ENCODE results near the gene RAB3GAP2.
A peak's percentile ranks its signal among the peaks of the same experiment; 100 is the strongest.
"Not testable (repeated sequence)": the region's sequence is repeated elsewhere in the genome, so short reads cannot be mapped to it uniquely, and the experiment has no call there.

RAB3GAP2 gene

GRCh38 chr1:220272047-220272840, at the start of gene RAB3GAP2:
TSS of gene RAB3GAP2 (minus strand) at chr1:220272453. CDS start at chr1:220272337, 116 bp downstream.
- peak; percentile 62 for DNase-seq (ENCODE audit: low read depth, low spot score)

GRCh38 chr1:220321758-220322157, 49.5 kb upstream of the RAB3GAP2 start:
- no peak for DNase-seq (ENCODE audit: low read depth, low spot score)

DNA sequence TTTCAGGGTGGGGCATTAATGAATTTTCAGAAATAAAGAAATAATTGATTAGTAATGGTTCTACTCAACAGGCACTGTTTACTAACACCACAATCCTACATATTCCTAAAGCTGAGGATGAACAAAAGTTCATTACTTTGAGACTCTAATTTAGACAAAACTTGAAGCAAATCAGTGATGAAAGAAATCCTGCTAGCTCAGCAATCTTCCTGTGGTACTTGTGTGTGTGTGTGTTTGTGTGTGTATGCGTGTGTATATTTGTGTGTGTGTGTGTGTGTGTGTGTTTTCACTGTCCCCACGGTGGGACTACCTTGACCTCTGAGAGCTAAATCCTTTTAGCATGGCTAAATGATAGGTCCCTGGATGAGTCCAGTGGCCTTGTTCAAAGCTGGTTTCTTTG, 48.5 kb upstream of the RAB3GAP2 start:
- DNase-seq (ENCODE audit: low read depth, low spot score): no peak

DNA sequence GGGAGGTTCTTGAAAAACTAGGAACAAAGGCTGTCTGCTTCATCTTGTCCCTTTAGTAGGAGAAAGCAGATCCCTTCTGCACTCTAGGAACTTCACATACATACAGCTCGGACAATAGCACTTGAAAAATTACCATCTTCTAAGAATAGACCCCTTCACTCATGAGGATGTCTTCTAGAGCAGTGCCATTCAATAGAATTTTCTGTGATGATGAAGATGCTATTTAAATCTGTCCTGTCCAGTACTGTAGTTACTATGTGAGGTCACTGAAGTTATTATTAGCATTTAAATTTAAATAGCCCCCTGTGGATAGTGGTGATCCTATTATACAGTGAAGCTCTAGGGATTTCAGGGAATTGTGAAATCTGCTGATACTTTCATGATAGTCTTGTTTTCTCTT, 46.4 kb upstream of the RAB3GAP2 start:
- DNase-seq (ENCODE audit: low read depth, low spot score): no peak

GRCh38 chr1:220317161-220317560, 44.9 kb upstream of the RAB3GAP2 start:
- DNase-seq (ENCODE audit: low read depth, low spot score): no peak

GRCh38 chr1:220316305-220316704, 44.1 kb upstream of the RAB3GAP2 start:
- no peak for DNase-seq (ENCODE audit: low read depth, low spot score)

GRCh38 chr1:220315070-220315839, 43.0 kb upstream of the RAB3GAP2 start:
- no peak for DNase-seq (ENCODE audit: low read depth, low spot score)

DNA sequence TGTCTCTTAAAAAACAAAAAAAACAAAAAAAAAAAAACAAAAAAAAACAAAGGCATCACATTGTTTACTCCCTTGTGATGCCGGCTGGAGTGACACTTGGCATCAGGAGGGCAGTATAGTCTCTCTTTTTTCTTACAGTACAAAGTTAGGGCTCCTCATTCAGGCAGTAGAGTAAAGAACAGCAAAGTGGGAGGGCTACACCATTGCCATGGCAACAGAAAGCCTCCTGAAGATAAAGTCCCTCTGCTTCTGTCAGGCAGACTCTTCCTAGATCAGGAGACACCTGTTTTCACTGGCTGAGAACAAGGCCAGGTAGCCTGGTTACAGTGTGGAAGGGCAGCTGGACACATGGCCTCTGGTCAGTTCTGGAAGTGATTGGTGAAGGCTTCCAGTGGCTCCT, 41.3 kb upstream of the RAB3GAP2 start:
- no peak for DNase-seq (ENCODE audit: low read depth, low spot score)

DNA sequence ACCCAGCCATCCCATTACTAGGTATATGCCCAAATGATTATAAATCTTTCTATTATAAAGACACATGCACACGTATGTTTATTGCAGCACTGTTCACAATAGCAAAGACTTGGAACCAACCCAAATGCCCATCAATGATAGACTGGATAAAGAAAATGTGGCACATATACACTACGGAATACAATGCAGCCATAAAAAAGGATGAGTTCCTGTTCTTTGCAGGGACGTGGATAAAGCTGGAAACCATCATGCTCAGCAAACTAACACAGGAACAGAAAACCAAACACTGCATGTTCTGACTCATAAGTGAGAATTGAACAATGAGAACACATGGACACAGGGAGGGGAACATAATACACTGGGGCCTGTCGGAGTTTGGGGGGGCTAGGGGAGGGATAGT, 37.9 kb upstream of the RAB3GAP2 start:
- DNase-seq (ENCODE audit: low read depth, low spot score): not testable (repeated sequence)

DNA sequence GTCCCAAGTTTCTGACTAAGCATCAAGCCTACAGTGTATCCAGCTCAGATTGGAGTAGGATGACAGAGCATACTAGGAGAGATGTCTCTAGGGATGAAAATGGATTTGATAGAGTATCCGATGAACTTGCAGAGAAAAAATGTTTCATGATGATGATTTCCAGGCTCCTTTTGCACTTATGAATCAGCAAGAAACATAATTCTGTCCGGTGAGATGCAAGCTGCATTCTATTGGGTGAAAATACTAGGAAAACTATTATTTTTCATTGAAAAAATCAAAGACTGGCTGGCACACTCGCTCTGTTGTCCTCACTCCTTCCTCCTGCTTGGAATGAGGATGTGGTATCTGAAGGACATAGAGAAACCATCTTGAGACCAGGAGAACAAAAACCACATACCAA, 35.4 kb upstream of the RAB3GAP2 start:
- DNase-seq (ENCODE audit: low read depth, low spot score): no peak

GRCh38 chr1:220306339-220306738, 34.1 kb upstream of the RAB3GAP2 start:
- DNase-seq (ENCODE audit: low read depth, low spot score): no peak

DNA sequence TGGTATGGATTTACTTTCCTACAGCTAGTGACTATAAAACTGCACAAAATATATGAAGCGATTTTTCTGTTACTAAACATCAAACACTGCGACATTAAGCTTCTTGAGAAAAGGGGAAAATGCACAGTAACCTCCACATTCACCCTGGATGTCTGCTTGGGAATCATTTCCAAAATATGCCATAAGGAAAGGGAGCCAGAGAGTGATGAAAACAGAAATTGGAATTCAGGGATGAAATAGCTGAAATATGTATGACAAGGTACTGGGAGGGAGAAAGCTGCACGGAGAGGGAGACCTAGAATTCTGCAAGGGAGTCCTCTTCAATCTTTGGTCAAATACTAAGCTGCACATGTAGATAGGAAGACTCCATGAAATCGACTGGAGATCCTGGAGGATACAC, 31.6 kb upstream of the RAB3GAP2 start:
- no peak for DNase-seq (ENCODE audit: low read depth, low spot score)

DNA sequence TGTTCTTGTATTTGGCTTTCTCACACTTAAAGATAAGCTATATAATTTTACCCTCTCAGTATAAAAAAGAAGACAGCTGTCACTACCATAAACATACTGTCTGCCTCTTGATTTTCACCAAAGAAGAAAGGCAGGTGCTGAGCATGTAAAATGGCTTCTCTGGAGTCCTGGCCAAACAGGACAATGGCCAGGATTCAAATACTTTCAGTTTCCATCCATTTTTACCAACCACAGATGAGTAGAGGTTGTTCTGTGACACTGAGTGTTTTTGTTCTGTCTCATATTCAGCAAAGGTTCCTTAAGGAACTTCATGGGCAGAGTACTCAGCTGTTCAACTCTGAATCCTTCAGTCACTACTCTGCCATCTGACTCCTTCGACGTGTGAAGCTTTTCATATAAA, 29.4 kb upstream of the RAB3GAP2 start:
- no peak for DNase-seq (ENCODE audit: low read depth, low spot score)

DNA sequence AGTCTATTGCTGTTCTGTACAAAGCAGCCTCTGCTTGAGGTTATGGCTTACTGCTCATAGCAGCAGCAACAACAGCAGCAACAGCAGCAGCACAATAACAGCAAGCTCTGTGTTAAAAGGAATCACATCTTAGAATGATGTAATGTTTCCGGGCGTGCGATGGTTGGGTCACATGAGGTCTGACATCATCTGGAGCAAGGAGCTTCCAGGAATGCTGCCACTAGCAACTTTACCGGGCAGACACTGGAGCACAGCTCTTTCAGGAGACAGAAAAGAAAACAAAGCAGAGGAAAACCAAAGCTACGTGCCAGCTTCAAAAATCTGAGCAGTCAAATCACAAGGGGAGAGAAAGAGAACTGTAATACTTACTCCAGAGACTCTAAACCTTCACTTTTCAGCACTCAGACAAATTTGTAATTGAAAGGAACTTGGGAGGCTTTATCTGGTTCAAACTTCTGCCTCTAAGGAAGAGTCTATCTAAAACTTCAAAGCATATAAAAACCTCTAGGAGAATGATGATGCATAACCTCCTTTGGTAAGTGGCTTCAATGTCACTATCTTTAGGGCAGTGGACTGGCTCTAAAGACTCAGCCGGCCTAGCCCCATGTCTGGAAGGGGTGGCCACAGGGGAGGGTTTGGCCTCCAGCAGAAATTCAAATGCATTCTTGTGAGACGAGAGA, 28.3 kb upstream of the RAB3GAP2 start:
- DNase-seq (ENCODE audit: low read depth, low spot score): peak; percentile 55

DNA sequence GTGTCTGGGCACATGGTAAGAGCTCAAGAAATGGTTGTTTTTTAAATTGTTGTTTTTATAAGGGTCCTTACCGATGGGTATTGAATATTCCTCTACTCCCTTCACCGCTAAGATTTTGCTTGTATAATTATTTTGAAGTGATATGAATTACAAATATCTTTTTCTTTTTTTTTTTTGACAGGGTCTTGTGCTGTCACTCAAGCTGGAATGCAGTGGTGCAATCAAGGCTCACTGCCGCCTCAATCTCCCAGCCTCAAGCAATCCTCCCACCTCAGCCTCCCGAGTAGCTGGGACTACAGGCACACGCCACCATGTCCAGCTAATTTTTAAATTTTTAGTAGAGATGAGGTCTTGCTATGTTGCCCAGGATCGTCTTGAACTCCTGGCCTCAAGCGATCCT, 27.1 kb upstream of the RAB3GAP2 start:
- no peak for DNase-seq (ENCODE audit: low read depth, low spot score)

DNA sequence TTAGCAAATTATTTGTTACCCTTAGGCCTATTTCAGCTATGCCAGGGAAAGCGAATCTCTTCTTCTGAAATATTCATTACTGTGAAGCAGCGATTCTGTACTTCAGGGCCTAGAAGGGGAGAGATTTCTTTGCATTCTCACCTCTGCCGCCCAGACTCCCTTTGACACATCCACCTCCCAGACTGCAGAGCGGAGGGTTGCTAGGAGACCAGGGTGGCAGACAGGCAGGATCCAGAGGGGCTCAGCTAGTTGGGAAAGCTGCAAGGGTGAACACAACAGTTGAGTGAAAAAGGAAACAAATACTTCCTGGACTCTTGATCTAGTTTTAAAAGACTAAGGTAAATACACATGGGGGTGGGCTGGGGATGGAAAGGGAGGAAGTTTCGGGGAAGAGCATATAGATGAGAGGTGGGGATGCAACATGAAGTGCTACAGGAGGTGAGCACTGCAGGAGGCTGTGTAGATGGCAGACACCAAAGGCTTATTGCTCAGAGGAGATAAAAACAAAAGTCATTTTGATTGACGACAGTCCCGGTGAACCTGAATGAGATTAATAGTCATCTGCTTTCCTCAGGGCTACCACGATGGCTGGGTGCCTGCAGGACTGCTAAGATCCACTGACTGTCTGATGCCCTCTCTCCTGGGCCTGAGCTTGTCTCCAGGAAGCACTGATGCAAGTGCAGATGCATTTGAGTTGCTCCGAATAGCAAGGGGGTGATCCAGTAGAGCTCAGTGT, 26.4 kb upstream of the RAB3GAP2 start:
- no peak for DNase-seq (ENCODE audit: low read depth, low spot score)

- DNase-seq (ENCODE audit: low read depth, low spot score): no peak
Measured at GRCh38 chr1:220296981-220297380, 24.7 kb upstream of the RAB3GAP2 start.

GRCh38 chr1:220294846-220295301, 22.6 kb upstream of the RAB3GAP2 start:
- DNase-seq (ENCODE audit: low read depth, low spot score): no peak

- DNase-seq (ENCODE audit: low read depth, low spot score): no peak
Measured at GRCh38 chr1:220291580-220291979, 19.3 kb upstream of the RAB3GAP2 start.

DNA sequence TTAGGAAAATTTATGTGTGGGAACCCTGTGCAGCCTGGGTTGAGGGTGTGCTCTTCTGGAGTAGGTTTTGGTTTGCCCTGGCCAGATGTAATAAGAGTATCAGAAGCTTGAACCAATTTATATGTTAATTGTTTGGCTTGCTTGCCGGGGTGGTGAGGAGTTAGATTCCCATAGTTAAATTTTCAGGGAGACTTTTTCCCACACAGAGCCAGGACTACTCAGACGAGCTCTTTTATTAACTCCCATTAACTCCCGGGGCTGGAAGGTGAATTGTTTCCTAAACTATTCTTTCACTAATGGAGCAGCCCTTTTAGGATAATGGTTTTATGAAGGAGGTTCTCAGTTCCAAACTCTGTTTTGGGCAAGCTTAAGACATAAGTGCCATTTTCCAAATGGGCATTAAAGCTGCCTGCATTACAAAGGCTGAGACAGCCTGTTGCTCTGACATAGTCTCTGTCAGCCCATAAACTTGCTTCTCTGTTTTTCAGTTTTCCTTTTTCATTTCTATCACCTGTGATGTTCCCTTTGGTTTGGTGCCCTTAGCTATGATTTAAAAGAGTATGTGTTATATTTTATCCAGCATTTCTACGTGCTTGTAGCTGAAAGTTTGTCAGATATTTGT, 18.0 kb upstream of the RAB3GAP2 start:
- no peak for DNase-seq (ENCODE audit: low read depth, low spot score)

GRCh38 chr1:220287129-220287528, 14.9 kb upstream of the RAB3GAP2 start:
- DNase-seq (ENCODE audit: low read depth, low spot score): no peak

All from brain pericyte (primary cell).